Peyer's patch (tissue), 4 donors: ENCODE measurements around the gene EHBP1. TPM values are rescaled to one million over a fixed set of nuclear protein-coding genes. Genes with fewer than 3 reads are reported as not detected.

ENCODE experiments used
- DNase-seq, 3 donors: peaks; one replicate each; pipeline ENCODE4 v3.0.0-alpha.2; 2017 to 2019
- H3K27ac ChIP-seq, 4 donors: fragments of 200-600 bp; sonication (generic); one replicate each; pipeline ENCODE4 v1.5.1; 2016 to 2019
- H3K27me3 ChIP-seq, 2 donors: fragments of 200-600 bp; sonication (generic); one replicate each; pipeline ENCODE4 v1.5.1; 2019
- H3K36me3 ChIP-seq, 3 donors: fragments of 200-600 bp; sonication (generic); one replicate each; pipeline ENCODE4 v1.5.1; 2016 to 2019
- H3K4me1 ChIP-seq, 4 donors: fragments of 200-600 bp; sonication (generic); one replicate each; pipeline ENCODE4 v1.5.1; 2016 to 2019
- H3K4me3 ChIP-seq, 4 donors: fragments of 200-600 bp; sonication (generic); 1 replicate in 3 of 4; 2 replicates in 1 of 4; pipeline ENCODE4 v1.5.1; 2016 to 2019; ENCODE audit warnings: mild to moderate bottlenecking in 1 of 4
- H3K9me3 ChIP-seq, 4 donors: fragments of 200-600 bp; sonication (generic); one replicate each; pipeline ENCODE4 v1.5.1; 2016 to 2019; ENCODE audit warnings: mild to moderate bottlenecking in 1 of 4
- POLR2A ChIP-seq, 2 donors: fragments of 450-650 bp; IDR thresholded peaks; one replicate each; pipeline ENCODE4 v1.5.1; 2017; ENCODE audit warnings: antibody characterized with exemption in 2 of 2, mild to moderate bottlenecking in 2 of 2, moderate library complexity in 2 of 2
- small RNA-seq, 2 donors: library from RNA; depleted of rRNA; stranded (forward); fragments of <200 nt; gene quantifications; one replicate each; pipeline ENCODE3, GENCODE V24; 2016
- total RNA-seq, 4 donors: library from RNA; depleted of rRNA; stranded (reverse); fragments of >200 nt; gene quantifications; one replicate each; pipeline ENCODE4 v1.1.0, GENCODE V29; 2016
- TF ChIP-seq, protein P1 (sequence below), 6 experiments: fragments of 450-650 bp in 4 of 6; fragments of 200-600 bp in 2 of 6; sonication (generic) in 1 of 6; IDR thresholded peaks; one replicate each; pipeline ENCODE4 v1.5.1; 2017 to 2019; ENCODE audit warnings: antibody characterized with exemption in 6 of 6, mild to moderate bottlenecking in 3 of 6, moderate library complexity in 1 of 6

Gene EHBP1
- total RNA-seq, 4 donors from 2014 or later = 27.1 to 190 (median 60.8) TPM

DNA sequence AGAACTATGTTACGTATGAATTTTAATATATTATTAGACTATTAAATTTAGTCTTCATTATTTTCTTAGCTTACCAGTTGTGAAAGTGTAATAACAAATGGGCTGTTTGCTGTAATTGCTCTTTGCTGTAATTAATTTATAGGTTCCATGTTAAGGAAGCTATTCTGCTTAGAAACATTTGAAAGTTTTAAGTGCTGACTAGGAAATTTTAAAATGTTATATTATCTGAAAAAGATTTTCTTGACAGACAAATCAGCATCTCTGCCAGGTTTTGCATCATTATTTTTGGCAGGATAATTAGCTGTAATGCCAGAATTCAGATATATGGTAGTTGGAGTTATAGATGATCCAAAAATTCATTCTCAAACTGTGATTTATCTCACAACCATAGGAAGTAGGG lies 387.3 kb downstream of the EHBP1 start:
- Histone ChIP-seq H3K9me3 (no peaks in the 10 kb centered on the region), H3K27ac (no peak overlapping the region), H3K4me3 (no peak overlapping the region), H3K27me3 (no peaks in the 10 kb centered on the region), H3K4me1 (no peaks in the 10 kb centered on the region), H3K36me3 (no peaks in the 10 kb centered on the region)
- no peak for DNase-seq
- no peak for TF ChIP-seq POLR2A (IDR thresholded peaks at IDR 0.05)
- TF ChIP-seq, protein P1, sequence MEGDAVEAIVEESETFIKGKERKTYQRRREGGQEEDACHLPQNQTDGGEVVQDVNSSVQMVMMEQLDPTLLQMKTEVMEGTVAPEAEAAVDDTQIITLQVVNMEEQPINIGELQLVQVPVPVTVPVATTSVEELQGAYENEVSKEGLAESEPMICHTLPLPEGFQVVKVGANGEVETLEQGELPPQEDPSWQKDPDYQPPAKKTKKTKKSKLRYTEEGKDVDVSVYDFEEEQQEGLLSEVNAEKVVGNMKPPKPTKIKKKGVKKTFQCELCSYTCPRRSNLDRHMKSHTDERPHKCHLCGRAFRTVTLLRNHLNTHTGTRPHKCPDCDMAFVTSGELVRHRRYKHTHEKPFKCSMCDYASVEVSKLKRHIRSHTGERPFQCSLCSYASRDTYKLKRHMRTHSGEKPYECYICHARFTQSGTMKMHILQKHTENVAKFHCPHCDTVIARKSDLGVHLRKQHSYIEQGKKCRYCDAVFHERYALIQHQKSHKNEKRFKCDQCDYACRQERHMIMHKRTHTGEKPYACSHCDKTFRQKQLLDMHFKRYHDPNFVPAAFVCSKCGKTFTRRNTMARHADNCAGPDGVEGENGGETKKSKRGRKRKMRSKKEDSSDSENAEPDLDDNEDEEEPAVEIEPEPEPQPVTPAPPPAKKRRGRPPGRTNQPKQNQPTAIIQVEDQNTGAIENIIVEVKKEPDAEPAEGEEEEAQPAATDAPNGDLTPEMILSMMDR (IDR thresholded peaks at IDR 0.05) = no peak

DNA sequence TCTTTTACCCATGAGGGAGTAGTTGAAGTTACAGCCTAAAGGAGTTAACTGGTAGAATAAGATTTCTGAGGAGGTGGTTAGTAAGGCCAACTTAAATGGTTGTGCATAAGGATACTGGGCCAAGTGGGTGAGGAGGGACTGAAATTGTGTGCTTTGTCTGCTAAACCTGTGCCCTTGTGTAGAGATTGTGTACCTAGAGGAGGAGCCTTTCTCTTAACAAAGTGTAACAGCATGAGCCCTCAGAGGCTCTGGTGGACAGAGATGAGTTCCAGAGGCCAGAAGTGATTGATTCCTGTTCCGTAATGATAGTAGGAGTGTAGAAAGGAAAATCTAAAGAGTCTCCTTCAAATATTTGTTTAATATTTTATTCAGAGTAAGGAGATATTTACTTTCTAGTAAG lies 388.0 kb downstream of the EHBP1 start:
- DNase-seq = no peak
- Histone ChIP-seq H3K27ac (no peak overlapping the region), H3K36me3 (no peaks in the 10 kb centered on the region), H3K9me3 (no peaks in the 10 kb centered on the region), H3K4me3 (no peak overlapping the region), H3K4me1 (no peaks in the 10 kb centered on the region), H3K27me3 (no peaks in the 10 kb centered on the region)
- TF ChIP-seq, protein P1 (IDR thresholded peaks at IDR 0.05) = no peak
- no peak for TF ChIP-seq POLR2A (IDR thresholded peaks at IDR 0.05)

Small RNA genes within 50 kb of the gene (small RNA-seq; reads per million reads assigned to genes)
- gene RF00019 = 0 reads per million in 2 donors

Other genes with a start within 250 kb of the EHBP1 start
- 1 to 10 TPM in 1 of 4 donors, under 1 TPM in 1, not detected in 2; 0.67 to 1.8 TPM for gene TMEM17, start 199.5 kb upstream of the EHBP1 start, total RNA-seq